Fibroblast of gingiva (primary cell): ENCODE data around the gene GNAT2.
A peak's percentile ranks its signal among the peaks of the same experiment; 100 is the strongest.

Experiments
- DNase-seq: peaks from one replicate; pipeline ENCODE4 v3.0.0-alpha.2; 2011; ENCODE audit warnings: low read depth

The GNAT2 gene

DNA sequence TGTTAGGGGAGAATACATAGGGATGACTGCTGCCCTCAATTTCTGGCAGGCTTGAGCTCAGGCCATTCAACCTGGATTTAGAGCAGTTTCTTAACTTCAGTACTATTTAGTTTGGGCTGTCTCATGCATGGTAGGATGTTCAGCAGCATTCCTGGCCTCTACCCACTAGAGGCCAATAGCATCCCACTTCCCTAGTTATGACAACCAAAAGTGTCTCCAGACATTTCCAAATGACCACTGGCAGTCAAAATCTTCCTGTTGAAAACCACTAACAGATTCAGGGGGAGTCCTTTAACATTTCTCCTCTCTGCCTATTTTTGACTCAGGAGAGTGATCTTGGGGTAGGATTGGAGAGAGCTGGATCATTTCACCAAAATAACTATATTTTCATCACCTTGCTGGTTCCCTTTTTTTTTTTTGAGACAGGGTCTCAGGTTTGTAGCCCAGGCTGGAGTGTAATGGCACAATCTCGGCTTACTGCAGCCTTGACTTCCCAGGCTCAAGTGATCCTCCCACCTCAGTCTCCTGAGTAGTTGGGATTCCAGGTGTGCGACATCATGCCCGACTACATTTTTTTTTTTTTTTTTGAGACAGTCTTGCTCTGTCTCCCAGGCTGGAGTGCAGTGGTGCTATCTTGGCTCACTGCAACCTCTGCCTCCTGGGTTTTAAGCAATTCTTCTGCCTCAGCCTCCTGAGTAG is 8.7 kb downstream of the GNAT2 start:
- no peak for DNase-seq

DNA sequence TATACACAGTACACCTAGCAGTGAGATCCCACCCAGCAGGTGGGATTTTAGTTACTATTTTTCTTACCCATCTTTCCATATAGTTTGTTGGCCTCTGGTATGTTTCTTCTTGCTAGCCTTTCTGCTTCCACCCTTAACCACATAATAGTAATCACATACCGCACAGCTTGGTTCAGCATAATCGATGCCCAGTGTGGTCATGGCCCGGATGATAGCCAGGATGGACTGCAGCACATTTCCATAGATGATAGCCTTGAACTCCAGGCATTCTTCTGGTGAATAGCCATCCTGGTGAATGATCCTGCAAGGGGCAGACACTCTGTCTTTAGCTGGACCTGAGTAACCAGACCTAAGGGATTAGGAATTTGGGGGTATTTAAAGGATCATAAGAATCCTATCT is 9.5 kb downstream of the GNAT2 start:
- no peak for DNase-seq

DNA sequence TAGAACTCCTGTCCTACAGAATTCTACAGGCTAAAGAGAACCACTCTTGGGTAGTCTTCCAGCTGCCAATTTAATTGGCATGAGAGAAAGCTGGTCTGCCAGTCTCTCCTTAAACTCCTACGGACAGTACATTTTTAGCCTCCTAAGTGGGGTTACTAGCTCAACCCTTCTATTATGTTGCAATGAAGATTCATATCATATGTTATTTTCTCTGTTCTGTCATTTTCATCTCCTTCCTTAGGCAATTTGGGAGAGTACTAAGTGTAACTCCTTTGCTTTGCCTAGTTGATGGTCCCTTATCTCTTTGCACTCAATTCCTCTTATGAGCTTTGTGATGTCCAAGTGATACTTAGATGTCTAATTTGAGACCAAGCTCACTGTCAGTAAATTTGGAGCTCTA is 14.0 kb downstream of the GNAT2 start:
- no peak for DNase-seq

DNA sequence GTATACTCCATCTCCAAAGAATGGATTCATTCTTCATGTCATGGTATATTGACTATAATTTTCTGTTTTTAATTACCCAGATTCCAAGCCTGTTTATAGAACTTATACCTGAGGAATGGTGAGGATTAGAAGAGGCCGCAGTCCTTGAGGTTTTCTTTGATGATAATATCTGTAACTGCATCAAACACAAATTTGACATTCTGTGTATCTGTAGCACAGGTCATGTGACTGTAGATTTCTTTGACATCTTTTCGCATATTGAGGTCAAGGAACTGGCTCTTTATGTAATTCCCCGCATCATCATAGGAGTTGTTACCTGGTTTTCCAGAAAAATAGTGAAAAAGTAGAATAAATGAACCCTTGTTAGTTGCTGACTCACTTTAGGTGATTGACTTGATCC is 16.2 kb downstream of the GNAT2 start:
- no peak for DNase-seq

DNA sequence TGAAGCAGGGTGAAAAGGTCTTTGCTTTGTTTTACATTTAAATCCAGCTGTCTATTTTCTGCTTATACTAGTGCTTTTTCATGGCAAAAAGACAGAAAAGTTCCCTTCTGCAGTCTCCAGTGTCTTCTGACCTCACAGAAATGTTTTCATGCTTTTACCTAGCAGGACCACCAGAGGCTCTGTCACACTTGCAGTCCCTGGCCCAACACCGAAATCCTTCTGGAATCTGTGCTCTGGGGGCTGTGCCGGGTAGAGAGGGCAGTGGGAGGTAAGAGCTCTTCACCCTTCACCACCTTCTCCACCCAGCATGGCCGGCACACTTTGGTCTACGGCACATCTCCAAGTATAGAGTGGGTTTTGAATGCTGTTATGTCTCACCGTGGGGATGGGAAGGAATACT is 20.8 kb downstream of the GNAT2 start:
- no peak for DNase-seq

DNA sequence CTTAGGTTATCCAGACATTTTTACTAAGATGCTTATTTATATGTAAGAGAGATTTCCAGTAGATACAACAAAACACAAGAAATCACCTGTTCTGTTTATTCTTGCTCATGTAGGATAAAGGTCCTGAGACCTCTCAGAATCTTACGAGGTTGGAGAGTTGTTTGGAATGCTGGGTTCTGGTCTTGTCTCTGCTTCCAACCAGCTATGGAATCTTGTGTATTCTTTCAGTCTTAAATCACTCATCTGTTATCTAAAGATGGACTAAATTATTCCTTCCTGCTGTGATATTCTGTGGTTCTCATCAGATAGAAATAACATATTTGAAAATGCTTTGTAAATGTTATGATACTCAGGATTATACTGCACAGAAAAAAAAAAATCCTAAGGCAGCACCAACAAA is 21.3 kb downstream of the GNAT2 start:
- DNase-seq: no peak

DNA sequence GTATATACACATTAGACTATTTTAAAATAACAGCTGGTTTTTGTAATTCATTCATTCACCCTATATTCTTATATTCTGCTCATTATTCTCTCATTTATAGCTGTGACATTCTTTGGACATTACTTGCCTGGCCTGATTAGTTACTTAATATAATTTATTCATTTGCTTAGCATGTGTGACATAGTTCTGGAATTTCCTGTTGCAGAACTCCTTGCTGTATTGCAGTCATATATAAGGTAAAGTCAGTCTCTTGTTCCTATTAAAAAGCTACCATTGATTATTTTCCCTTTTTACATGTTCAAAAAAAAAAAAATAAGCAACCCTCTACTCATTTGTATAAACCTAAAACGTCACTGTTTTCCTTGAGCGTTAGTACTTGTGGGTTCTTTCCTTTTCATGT is 23.9 kb downstream of the GNAT2 start:
- peak; percentile 14 for DNase-seq

DNA sequence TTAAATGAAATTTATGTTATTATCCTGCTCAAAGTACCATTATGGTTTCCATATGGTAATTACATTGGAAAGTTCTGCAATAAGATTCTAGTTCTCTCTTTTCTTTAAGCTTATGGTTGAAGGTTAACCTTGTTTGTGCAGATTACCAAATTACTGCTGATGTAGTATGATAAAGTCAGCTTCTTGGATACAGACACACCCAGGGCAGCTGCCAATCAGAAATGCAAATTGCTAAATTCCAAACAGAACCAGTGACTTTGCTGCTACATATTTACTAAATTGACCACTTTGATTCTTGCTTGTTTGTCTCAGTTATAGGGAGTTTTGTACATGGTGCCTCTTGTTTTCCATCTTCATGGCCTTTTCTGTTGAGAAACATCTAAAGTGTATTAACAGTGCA is 26.5 kb downstream of the GNAT2 start:
- no peak for DNase-seq

DNA sequence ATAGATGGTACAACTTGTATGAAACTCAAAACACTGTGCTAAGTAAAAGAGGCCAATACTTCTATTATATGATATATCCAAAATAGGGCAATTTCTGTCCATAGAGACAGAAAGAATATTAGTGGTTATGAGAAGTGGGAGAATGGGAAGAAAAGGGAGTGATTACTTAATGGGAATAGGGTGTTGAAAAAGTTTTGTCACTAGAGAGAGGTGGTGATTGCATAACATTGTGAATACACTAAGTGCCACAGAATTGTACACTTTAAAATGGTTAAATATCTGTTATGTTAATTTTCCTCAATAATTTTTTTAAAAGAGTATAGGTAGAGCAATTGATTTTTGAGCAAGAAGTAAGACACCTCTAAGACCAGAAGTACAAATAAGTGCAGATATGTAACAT is 29.7 kb downstream of the GNAT2 start:
- DNase-seq: no peak

DNA sequence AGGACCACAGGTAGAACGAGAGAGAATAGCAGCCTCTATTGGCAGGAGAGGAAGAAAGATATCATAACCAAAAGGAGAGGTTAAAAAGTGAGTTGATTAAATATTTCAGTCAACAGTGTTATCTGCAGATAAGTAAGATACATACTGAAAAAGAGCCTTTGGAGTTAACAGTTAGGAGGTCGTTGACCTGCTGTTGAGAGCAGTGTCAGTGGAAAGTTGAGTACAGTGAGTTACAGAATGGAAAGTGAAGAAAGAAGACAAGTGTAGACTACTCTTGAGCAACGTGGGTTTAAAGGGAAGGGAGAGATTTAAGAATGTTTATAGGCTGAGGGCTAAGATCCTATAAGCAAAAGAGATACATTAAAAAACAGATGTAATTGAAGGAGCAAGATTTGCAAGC is 30.2 kb downstream of the GNAT2 start:
- no peak for DNase-seq

DNA sequence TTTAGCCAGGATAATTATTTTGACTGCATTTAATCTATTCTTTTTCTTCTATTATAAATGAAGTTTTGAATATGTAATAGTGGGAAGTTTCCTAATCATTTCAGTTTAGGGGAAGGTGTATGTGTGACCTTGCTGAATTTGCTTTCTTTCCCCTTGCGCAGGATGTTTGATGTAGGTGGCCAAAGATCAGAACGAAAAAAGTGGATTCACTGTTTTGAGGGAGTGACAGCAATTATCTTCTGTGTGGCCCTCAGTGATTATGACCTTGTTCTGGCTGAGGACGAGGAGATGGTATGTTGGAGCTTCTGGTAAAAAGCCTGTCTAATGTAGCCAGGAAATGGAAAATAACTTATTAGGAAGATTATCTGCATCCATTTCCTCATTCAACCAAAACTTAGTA is 33.4 kb downstream of the GNAT2 start:
- no peak for DNase-seq

DNA sequence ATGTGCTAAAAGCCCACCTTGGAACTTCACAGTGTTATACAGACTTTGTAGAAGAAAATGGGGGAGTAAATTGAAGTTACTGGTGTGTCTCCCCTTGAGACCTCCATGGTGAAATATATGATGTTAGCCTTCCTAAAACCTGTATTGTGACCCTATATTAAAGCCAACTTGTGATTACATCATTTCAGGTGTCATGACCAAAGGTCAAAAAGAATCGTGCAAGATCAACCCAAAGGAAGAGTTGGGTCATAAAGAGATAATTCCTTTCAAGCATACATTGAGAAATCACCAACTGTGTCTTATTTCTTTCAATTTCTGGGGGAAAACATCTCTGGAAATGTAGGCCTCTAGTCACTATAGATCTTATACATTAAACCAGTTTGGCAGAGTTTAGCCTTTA is 34.6 kb downstream of the GNAT2 start:
- no peak for DNase-seq

DNA sequence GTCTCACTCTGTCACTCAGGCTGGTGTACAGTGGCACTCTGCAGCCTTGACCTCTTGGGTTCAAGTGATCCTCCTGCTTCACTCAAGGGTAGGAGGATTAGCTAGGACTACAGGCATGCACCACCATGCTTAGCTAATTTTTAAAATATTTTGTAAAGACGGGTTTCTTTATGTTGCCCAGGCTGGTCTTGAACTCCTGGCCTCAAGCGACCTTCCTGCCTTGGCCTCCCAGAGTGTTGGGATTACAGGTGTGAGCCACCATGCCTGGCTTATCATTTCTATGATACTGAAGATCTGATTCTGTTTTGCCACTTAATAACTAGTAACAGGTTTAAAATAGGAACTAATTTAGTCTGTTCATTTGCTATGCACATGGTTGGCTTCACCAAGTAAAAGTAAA is 37.4 kb downstream of the GNAT2 start:
- no peak for DNase-seq

DNA sequence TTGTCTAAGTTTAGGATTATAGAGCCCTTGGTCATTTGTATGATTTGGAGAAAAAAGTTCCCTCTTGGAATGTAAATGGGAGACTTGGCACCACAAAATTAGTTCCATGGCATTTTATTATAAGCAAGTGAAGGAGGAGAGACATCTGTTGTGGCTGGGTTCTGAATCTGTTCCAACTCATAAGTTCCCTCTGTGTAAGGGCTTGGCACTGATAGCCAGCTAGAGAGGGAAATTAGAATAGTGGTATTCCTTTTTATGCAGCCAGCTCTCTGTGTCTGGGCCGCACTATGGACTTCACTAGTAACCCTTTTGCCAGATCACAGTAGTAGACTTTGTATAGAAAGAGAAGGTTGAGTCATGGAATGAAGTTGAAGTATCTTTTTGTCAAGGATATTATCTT is 39.9 kb downstream of the GNAT2 start:
- DNase-seq: peak; percentile 64

DNA sequence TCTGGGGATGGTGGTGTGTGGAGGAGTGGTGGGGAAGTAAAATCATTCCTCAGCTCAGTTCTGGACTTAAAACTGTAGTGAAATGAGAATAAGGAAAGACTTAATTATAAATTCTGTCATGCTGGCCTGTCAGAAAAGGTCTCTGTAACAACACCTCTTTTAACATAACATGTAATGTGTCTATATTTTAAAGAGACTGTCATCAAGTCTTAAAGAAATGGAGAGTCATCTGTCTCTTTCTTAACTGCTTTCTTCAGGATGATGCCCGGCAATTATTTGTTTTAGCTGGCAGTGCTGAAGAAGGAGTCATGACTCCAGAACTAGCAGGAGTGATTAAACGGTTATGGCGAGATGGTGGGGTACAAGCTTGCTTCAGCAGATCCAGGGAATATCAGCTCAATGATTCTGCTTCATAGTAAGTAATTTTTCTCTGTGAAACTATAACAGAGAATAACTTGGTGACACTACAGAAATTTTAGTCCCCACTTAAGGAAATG is 40.4 kb downstream of the GNAT2 start:
- DNase-seq: peak; percentile 34

DNA sequence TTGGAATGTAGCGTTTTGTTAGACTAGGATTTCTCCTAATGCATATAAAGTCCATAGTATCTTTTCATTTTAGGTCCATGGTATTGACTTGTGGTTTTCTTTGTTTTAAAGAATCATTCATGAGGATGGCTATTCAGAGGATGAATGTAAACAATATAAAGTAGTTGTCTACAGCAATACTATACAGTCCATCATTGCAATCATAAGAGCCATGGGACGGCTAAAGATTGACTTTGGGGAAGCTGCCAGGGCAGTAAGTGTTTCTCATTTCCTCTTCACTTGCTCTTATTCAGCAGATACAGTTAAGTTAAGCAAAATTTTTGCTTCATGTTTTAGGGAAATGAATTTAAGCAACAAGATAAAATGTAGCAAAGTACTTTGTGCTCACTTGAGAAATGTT is 45.6 kb downstream of the GNAT2 start:
- no peak for DNase-seq

DNA sequence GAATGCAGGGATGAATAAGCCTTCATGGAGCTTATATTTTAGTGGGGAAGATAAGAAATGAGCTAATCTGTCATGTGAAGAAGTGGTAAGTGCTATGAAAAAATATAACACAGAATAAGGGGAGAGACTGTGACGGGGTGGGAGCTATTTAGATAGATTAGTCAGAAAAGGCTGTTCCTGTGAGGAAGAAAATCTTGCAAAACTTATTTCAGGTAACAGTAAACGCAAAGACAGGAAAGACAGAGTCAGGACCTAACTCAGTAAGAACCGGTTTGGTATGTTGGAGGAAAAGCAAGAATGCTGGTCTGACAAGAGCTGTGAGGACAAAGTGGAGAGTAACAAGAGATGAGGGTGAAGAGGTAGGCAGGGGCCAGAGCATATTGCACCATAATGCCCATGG is 49.0 kb downstream of the GNAT2 start:
- DNase-seq: peak; percentile 8

DNA sequence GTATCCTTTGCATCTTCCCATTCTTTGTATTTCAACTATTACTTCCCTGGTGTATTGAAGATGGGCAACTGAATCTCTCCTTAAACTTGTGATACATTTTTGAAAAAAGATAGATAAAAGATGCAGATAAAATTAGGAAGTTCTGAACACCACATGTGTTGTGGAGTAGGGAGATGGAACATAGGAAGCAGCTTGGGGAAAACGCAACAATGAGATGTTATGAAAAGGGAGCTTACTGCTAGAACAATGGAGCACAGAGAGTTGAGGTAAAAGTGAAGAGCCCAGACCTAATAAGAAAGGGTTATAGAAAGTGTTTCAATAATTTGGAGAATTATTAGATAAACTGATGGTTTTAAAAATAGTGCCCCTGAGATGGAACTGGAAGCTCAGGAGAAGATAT is 50.1 kb downstream of the GNAT2 start:
- DNase-seq: no peak

DNA sequence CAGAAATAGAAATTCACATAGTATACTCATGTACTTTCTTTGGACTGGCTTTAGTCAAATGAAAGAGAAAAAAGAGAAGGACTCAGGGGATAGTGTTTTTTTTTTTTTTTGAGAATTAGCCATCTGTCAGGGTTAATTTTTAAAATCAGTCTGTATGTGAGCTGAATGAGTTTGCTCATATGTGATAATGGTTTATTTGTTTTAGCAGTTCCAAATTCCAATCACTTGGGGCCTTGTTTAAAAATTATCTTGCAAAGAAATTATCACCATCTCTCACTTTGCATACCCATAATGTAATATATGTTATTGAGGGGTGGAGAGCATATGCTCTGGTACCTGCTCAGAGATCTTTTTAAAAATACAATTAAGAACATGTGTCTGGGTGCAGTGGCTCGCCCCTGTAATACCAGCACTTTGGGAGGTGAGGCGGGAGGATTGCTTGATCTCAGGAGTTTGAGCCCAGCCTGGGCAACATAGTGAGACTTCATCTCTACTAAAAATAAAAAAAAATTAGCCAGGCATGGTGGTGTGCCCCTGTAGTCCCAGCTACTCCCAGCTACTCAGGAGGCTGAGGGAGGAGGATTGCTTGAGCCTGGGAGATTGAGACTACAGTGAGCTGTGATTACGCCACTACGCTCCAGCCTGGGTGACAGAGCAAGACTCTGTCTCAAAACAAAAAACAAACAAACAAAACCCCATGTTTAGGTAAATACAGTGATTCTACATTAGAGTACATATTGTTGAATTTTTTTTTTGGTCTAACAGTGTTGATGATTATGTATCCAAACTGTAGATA is 51.3 kb downstream of the GNAT2 start:
- no peak for DNase-seq

DNA sequence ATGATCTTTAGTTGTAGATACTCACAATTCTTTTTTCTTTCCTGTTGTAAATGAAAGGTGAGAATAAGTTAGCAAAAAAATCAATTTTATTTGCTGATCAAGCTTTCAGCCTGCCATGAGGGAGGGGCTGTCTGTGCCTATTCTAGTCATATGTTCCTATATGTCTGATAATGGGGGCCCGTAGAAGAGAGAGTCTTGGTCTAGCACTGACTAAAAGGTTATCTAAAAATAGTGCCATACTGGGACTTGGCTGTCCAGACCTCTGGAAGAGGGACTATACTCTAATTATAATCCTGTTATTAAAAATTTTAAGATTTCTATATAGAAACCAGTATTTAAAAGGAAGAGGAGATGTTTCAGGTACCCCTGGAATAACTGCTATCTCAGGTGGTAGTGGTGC is 52.4 kb downstream of the GNAT2 start:
- DNase-seq: no peak

DNA sequence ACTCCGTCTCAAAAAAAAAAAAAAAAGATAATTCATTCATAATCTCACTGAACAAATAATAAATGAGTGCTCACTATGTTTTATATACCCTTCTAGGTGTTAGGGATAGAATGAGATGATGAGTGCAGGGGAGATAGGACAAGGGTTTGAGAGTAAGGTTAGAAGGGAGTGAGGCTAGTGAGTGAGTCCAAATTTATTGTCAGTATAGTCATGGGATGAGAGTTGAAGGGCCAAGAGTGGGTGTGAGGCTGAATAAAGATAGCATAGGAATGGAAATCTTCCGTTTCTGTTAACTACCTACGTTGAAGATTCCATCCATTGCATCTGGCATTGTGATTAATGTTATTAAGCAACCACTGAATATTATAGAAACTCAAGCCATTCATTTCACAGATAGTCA is 54.2 kb downstream of the GNAT2 start:
- DNase-seq: no peak

DNA sequence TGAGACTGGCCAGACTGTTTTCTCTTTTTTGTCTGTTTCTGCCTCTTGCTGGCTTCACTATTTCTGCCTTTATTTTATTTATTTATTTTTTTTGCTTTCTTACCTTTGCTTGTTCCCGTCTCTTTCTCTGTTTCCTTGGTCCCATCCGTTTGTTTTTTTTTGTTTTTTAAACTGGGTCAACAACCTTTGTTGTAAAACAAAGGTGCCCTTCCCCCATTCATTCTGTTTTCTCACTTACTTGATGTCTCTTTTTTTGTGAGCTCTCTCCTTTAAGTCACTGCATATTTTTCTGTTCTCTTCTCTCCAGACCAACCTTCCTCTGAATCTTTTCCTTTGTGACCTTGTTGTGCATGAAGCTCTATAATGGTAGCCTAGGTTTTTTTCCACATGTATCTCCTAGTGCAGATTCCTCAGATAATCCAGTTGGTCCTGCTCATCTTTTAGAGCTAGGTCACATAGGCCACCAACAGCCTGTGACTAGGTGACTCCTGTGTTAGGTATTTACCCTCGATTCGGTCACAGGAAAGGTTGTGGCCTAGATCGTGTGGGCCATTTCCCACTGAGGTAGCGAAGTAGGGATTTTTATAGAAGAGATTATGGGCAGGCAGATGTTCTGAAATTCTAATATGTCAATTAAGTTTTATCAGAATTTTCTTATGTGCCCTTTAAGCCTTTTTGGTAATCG is 55.1 kb downstream of the GNAT2 start:
- DNase-seq: no peak

DNA sequence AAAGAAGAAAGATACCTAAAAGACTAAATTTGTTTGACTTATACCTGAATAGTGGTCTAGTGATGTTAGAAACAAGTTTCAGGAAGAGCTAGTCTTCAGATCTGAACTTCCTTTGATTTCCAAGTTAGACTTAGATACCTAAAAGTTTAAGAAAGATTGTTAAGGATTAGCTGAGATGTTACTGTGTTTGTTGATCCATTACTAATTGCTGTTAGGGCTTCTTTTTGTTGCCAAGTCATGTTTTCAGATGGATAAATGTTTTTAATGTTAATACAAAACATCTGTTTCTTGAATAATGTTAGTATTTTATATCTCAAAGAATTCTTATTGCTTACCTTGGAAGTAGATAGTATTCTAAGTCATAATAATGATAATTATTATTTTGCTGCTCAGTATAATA is 59.4 kb downstream of the GNAT2 start:
- peak; percentile 30 for DNase-seq
